HG02678 (cell line): ENCODE results near the gene PAIP2B.

Source experiments
- ATAC-seq: cut with Tn5 transposase; IDR thresholded peaks from one replicate; pipeline ENCODE4 v1.9.1; 2021; ENCODE audit warnings: mild to moderate bottlenecking, moderate library complexity; ENCODE audit not compliant: unreplicated experiment

The PAIP2B gene

GRCh38 chr2:71154279-71154678 is 72.6 kb downstream of the PAIP2B start:
- no peak for ATAC-seq

GRCh38 chr2:71153585-71154224 is 73.2 kb downstream of the PAIP2B start:
- no peak for ATAC-seq

- ATAC-seq: no peak
Observed at GRCh38 chr2:71151620-71152019, 75.3 kb downstream of the PAIP2B start.

DNA sequence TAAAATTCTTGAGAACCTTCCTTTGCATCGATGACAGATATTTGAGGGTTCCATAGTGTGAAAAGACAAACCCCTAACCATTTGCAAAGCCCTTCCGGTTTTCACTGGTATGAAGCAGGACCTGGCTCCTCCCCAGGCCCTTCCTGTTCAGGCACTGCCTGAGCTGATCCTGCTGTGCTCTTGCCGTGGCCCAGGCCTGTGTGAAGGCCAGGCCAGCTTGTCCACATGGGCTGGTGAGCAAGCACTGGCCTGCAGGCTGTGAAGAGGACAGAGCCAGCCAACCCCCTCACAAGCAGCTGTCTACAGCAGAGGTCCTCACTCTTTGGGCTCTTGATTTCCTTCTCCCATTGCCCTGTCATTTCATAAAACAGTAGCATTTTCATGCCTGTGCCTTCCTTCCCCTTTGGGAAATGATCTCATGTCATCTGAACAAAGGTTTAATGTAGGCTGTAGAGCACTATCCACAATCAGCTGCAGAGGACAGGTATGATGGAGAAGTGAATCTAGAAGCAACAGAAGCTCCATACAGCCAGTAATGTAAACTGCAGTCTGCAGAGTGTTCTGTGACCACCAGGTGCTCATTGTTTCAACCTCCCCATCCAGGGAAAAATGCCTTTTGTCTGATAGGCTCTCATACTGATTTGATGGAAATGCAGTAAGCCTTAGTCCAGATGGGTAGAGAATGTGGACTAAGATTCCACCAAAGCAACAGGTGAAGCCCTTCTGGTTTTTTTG is 76.7 kb downstream of the PAIP2B start:
- no peak for ATAC-seq

DNA sequence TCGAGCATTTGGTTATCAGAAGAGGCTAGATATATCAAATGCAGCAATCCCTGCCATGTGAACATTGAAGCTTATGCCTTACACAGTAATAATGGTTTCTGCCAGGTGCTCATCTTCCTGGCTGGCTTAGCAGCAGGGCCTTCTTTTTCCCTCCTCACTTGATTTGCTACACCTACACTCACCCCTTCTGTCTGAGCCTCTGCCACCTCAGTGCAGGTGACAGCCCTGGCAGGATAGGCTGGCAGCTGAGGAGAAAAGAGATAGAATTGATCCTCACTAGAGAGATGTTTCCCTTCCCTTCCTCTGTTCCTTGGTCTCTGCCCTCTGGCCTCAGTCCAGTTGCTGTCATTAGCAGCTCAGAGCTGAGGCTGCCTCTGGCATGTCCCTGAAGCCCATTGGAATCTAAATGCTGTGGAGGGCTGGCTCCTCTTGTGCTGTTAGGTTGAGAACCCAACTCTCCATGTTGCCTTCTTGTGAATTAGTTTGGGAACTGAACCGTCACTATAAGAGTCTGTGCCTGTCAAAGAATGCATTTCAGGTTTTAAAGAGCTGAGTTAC is 78.3 kb downstream of the PAIP2B start:
- no peak for ATAC-seq

DNA sequence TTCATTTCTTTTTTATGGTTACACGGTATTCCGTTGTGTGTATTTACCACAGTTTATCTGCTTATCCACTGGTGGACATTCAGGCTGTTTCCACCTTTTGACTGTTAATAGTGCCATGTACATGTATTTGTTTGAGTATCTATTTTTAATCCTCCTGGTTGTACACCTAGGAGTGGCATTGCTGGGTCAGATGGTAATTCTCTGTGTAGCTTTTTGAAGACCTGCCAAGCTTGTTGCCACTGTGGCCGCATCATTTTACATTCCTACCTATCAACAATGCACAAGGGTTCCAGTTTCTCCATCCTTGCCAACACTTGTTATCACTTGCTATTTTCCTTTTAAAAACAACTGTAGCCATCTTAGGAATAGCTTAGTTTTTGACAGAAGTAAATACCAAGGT is 83.1 kb downstream of the PAIP2B start:
- no peak for ATAC-seq

DNA sequence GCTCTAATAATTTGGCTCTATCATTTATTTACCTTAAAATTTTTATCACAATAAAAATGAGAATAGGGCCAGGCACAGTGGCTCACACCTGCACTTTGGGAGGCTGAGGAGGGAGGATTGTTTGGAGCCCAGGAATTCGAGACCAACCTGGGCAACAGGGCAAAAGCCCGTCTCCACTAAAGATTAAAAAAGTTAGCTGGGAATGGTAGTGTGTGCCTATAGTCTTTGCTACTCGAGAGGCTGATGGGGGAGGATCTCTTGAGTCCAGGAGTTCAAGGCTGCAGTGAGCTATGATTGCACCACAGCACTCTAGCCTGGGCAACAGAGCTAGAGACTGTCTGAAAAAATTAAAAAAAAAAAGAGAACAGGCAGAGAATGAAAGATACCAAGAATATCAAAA is 90.7 kb downstream of the PAIP2B start:
- ATAC-seq: no peak

GRCh38 chr2:71133603-71134002 is 93.3 kb downstream of the PAIP2B start:
- no peak for ATAC-seq
